ENCODE measurements around the gene MMP15. TPM values are rescaled to one million over a fixed set of nuclear protein-coding genes. Genes with fewer than 3 reads are reported as not detected.

Gene MMP15
- total RNA-seq, result under 1 TPM; 0.25 to 0.31 TPM
- 0.58 TPM for polyA plus RNA-seq (2013, experiment 1 of 2)
- 1.2 TPM for polyA plus RNA-seq (2013, experiment 2 of 2)
- total RNA-seq, result 0 to 3.1 (median 1.1) reads per million in 172 experiments

DNA sequence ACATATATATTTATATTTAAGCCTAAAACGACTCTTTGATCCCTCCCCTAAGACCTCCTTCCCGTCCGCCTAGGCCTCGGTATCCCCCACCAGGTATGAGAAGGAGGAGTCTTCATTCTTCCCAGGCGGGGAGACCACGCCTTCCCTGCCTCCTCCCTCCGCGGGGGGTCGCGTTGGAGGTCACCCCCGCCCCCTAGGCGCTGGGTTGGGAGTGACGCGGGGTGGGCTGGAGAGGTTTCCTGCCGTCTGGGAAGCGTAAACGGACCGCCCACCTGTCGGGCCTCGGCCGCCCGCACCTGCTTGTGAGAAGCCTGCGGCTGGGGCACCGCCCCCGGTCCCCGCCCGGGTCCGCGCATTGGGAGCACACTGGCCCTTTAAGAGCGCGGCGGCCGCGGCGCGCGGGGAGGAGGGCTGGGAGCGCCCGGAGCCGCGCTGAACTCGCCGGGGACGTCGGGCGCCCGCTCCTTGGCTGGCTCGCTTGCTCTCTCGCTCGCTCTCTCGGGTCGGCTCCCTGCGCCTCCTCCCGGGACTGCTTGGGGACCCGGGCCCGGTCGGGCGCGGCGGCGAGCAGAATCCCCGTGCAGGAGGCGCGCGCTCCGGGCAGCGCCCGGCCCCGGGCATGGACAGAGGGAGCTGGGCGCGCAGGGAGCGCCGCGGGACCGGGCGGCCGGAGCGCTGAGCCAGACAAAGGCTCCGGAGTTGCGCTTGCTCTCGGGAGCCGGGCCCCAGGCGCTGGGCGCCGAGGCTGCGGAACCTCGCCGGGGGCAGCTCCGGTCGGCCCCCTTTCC, at the start of gene MMP15:
Gene MMP15 (plus strand): TSS at position 404 of the 788 bp plus-strand sequence. CDS start 597 bp downstream, outside the sequence.
- peaks cover 3% of the 10 kb centered on the region for H3K36me3 Mint-ChIP-seq (ENCODE audit: low read depth)
- ChIA-PET POLR2A (interaction anchor here (1.8 to 4.7 kb wide), 3 partner anchors 25 to 290 kb away, joined by 4 to 28 read pairs (median 13); partner anchors contain the start of genes CFAP20, KATNB1, USB1 and ZNF319), CTCF (interaction anchor here (1.1 kb wide), 1 partner anchor 72 kb away, joined by 3 read pairs; no protein-coding TSS in a partner anchor)
- H3K27ac Mint-ChIP-seq, result peak within 1 kb of the TSS; percentile 81
- peak within 1 kb of the TSS; percentile 61 for H3K4me3 ChIP-seq (ENCODE audit: low read length)
- TF ChIP-seq CTCF (IDR thresholded peaks at IDR 0.05), result no peak
- peaks cover 34% of the 10 kb centered on the region for H3K4me1 ChIP-seq (ENCODE audit: insufficient read depth, low read length)
- peaks cover 9% of the 10 kb centered on the region for H3K27me3 Mint-ChIP-seq
- intact Hi-C loops (cut with DNase I, micrococcal nuclease), result loop anchor here (2.0 to 5.0 kb wide), 2 partner anchors 97 to 169 kb away; no protein-coding TSS in a partner anchor
- ATAC-seq (ENCODE audit: poor library complexity) (peak; percentile 61), DNase-seq (peak; percentile 22 to 80 (median 56))
- no peaks in the 10 kb centered on the region for H3K9me3 ChIP-seq (ENCODE audit: control insufficient read depth in 1 of 2, insufficient read depth in 1 of 2, low read length in 2 of 2)
- peaks cover 7 to 13% of the 10 kb centered on the region in 2 experiments for H3K27me3 ChIP-seq (ENCODE audit: control insufficient read depth in 1 of 2, insufficient read depth in 2 of 2, low read length in 2 of 2)
- no peak within 1 kb of the TSS for H3K27ac ChIP-seq (ENCODE audit: low read depth in 1 of 2, low read length in 2 of 2)
- H3K9me3 Mint-ChIP-seq, result no peaks in the 10 kb centered on the region
- H3K4me3 Mint-ChIP-seq, result peak within 1 kb of the TSS; percentile 96
- H3K4me1 Mint-ChIP-seq (ENCODE audit: low read depth), result peaks cover 18% of the 10 kb centered on the region
- peaks cover 3% of the 10 kb centered on the region for H3K36me3 ChIP-seq (ENCODE audit: insufficient read depth, low read length)

DNA sequence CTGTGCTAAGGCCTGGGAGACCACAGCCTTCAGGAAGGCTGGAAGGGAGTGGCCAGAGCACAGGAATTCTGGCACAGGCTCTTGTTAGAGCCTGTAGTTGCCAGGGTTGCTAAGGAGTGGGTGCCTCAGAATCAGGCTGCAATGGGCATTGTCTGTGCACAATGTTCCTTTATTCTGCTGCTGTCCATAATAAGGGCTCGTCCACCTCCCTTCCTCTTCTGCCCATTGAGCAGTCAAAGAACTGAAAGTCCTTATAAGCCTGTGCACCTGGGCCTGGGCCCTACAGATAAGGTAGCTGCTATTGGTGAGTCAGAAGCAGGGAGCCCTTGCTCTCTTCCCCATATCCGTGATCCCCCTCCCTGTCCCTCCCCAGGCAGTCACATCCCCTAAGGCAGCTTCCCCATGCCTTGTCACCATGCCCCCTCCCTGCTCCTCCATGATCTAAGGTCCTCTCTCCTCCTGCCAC, 49.2 kb upstream of the MMP15 start:
- CTCF ChIA-PET, result no interaction called here
- DNase-seq, result no peak
- H3K36me3 Mint-ChIP-seq (ENCODE audit: low read depth), result no peaks in the 10 kb centered on the region

More for the DNA sequence above, 49.2 kb upstream of the MMP15 start:
- no peaks in the 10 kb centered on the region for H3K36me3 ChIP-seq (ENCODE audit: insufficient read depth, low read length)
- TF ChIP-seq CTCF (IDR thresholded peaks at IDR 0.05), result no peak
- no peak for ATAC-seq (ENCODE audit: poor library complexity)
- no peaks in the 10 kb centered on the region for H3K4me1 Mint-ChIP-seq (ENCODE audit: low read depth)
- intact Hi-C loops (cut with DNase I, micrococcal nuclease), result no loop called here
- H3K4me1 ChIP-seq (ENCODE audit: insufficient read depth, low read length), result no peaks in the 10 kb centered on the region
- H3K27ac Mint-ChIP-seq, result no peak overlapping the region
- H3K27ac ChIP-seq (ENCODE audit: low read depth in 1 of 2, low read length in 2 of 2), result no peak overlapping the region
- H3K9me3 ChIP-seq (ENCODE audit: control insufficient read depth in 1 of 2, insufficient read depth in 1 of 2, low read length in 2 of 2), result no peaks in the 10 kb centered on the region
- H3K4me3 ChIP-seq (ENCODE audit: low read length), result no peak overlapping the region
- no peaks in the 10 kb centered on the region for H3K27me3 ChIP-seq (ENCODE audit: control insufficient read depth in 1 of 2, insufficient read depth in 2 of 2, low read length in 2 of 2)
- POLR2A ChIA-PET, result no interaction called here
- no peak overlapping the region for H3K4me3 Mint-ChIP-seq
- peaks cover 4% of the 10 kb centered on the region for H3K27me3 Mint-ChIP-seq
- no peaks in the 10 kb centered on the region for H3K9me3 Mint-ChIP-seq
